Measurements from ENCODE around the gene KDM1B. TPM values are rescaled to one million over a fixed set of nuclear protein-coding genes. Genes with fewer than 3 reads are reported as not detected.

KDM1B gene
- total RNA-seq, 4 donors from 2014 or later: 23.5 to 27.9 (median 24.5) TPM

DNA sequence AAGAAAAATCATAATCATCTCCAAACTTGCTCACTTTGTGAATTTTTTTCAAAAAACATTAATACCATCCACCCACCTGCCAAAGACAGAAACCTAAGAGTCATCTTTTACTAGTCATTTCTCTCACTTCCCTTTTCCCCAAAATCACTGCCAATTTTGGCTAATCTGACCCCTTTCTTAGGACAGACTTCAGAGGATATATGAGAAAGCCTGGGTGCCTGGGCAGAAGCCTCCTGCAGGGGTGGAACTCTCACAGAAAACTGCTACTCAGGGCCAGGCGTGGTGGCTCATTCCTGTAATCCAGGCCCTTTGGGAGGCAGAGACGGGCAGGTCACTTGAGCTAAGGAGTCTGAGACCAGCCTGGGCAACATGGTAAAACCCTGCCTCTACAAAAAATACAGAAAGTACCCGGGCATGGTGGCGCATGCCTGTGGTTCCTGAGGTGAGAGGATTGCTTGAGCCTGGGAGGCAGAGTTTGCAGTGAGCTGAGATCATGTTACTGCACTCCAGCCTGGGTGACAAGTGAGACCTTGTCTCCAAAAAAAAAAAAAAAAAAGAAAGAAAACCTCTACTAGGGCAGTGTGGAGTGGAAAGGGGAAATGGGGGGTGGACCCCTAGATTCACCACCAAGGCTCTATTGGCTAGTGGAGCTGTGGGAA lies 105.4 kb downstream of the KDM1B start:
- DNase-seq (ENCODE audit: low spot score in 2 of 2): no peak
- H3K4me3 ChIP-seq (ENCODE audit: low read depth, poor library complexity, severe bottlenecking): no peak overlapping the region
- 41 to 46% methylated on average over 4 of the region's 4 CpGs for WGBS, 2 donors
- TF ChIP-seq, protein P1, sequence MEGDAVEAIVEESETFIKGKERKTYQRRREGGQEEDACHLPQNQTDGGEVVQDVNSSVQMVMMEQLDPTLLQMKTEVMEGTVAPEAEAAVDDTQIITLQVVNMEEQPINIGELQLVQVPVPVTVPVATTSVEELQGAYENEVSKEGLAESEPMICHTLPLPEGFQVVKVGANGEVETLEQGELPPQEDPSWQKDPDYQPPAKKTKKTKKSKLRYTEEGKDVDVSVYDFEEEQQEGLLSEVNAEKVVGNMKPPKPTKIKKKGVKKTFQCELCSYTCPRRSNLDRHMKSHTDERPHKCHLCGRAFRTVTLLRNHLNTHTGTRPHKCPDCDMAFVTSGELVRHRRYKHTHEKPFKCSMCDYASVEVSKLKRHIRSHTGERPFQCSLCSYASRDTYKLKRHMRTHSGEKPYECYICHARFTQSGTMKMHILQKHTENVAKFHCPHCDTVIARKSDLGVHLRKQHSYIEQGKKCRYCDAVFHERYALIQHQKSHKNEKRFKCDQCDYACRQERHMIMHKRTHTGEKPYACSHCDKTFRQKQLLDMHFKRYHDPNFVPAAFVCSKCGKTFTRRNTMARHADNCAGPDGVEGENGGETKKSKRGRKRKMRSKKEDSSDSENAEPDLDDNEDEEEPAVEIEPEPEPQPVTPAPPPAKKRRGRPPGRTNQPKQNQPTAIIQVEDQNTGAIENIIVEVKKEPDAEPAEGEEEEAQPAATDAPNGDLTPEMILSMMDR (IDR thresholded peaks at IDR 0.05): no peak
- TF ChIP-seq POLR2A (IDR thresholded peaks at IDR 0.05): no peak
- intact Hi-C loops (cut with DNase I; ENCODE audit: low total_unique reads): no loop called here

GRCh38 chr6:18261877-18262276 lies 106.7 kb downstream of the KDM1B start:
- no peak for DNase-seq (ENCODE audit: low spot score in 2 of 2)
- intact Hi-C loops (cut with DNase I; ENCODE audit: low total_unique reads): no loop called here
- 72 to 73% methylated on average over 6 of the region's 6 CpGs for WGBS, 2 donors
- TF ChIP-seq POLR2A (IDR thresholded peaks at IDR 0.05): no peak
- TF ChIP-seq, protein P1 (IDR thresholded peaks at IDR 0.05): no peak
- H3K4me3 ChIP-seq (ENCODE audit: low read depth, poor library complexity, severe bottlenecking): no peak overlapping the region

- DNase-seq (ENCODE audit: low spot score in 2 of 2): no peak
- peak overlapping the region; percentile 84 for H3K4me3 ChIP-seq (ENCODE audit: low read depth, poor library complexity, severe bottlenecking)
- WGBS, 2 donors: 5 to 9% methylated on average over 18 of the region's 18 CpGs
- TF ChIP-seq POLR2A (IDR thresholded peaks at IDR 0.05): no peak
- TF ChIP-seq, protein P1 (IDR thresholded peaks at IDR 0.05): no peak
- intact Hi-C loops (cut with DNase I; ENCODE audit: low total_unique reads): no loop called here
Measured at GRCh38 chr6:18262702-18263417, 107.6 kb downstream of the KDM1B start.

DNA sequence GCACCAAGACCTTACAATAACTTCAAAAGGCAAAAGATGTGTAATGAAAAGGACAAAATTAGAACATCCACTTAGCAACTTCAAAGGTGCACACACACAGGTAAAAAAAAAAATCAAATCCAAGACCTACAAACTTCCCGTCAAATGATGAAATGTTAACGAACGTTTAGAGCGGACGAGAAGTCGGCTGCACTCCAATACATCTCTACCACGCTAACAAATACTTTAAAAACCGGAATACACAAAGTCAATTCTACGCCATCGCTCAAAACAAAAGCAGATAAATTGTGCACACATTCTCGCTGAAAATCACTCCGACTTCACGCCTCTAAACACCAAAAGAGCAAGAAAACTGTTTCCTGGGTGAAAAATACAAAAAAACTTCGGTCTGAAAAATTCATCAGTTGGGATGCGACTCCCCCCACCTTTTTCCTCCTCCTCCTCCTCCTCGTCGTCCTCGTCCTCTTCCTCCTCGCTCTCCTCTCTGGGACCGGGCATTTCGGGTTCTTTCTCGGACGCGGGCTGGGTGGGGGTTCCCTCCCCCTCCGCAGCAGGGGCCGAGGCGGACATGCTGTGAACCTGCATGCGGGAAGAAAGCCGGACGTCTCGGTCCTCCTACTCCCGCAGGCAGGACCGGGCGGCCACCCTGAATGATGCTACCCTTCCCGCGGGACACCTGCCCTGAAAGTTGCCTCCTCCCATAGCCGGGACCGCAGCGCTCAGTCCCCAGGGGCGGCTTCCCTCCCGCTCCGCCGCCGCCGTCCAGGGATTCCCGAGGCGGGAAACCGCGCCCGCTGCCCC lies 108.4 kb downstream of the KDM1B start:
- WGBS, 2 donors: 0% methylated on average over 48 to 50 of the region's 50 CpGs
- peak overlapping the region; percentile 84 for H3K4me3 ChIP-seq (ENCODE audit: low read depth, poor library complexity, severe bottlenecking)
- peak in 1 of 2 donors; percentile 89 for DNase-seq (ENCODE audit: low spot score in 2 of 2)
- intact Hi-C loops (cut with DNase I; ENCODE audit: low total_unique reads): no loop called here
- TF ChIP-seq, protein P1 (IDR thresholded peaks at IDR 0.05): no peak
- TF ChIP-seq POLR2A (IDR thresholded peaks at IDR 0.05): no peak

DNA sequence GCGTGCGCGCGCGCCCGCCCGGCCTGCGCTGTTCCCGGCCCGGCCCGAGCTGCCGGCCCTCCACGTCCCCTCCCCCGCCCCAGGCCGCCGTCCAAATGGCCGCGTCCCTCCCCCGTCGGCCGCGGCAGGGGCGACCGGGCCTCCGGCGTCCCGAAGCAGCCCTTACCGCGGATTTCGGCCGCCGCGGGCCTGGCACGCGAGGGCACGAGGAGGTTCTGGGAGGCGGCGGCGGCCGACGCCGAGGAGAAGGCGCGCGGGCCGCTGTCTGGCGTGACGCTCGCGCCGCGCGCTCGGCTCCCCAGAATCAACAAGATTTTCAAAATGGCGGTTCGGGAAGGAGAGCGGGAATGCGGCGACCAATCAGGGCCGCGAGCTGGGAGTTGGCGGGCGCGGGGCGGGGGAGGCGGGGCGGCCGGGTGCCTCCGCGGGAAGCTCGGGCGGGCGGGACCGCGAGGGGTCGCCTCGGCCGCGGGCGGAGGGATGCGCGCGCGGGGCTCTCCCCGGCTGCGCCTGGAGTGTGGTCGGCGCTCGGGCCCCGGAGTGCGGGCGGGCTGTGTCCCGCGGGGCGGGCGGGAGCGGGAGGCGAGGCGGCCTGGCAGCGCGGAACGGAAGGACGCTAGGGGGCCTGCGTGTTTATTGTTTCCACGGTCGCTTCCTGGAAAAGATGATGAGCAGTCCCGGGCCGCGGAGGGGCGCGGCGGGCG lies 109.1 kb downstream of the KDM1B start, which contains the start of gene DEK:
Gene DEK (minus strand): TSS at position 312 of the 704 bp plus-strand sequence. CDS start 543 bp downstream, outside the sequence.
- 0 to 1% methylated on average over 33 to 79 of the region's 113 CpGs for WGBS, 2 donors
- DNase-seq (ENCODE audit: low spot score in 2 of 2): peak; percentile 79 to 97
- intact Hi-C loops (cut with DNase I; ENCODE audit: low total_unique reads): no loop called here

More for the DNA sequence above, 109.1 kb downstream of the KDM1B start, which contains the start of gene DEK:
- TF ChIP-seq, protein P1 (IDR thresholded peaks at IDR 0.05): no peak
- TF ChIP-seq POLR2A (IDR thresholded peaks at IDR 0.05): no peak
- peak within 1 kb of the TSS; percentile 84 for H3K4me3 ChIP-seq (ENCODE audit: low read depth, poor library complexity, severe bottlenecking)

Measured in lower leg skin (tissue), 4 donors.